SU-DHL-6 (cell line): Measurements from ENCODE around the gene TLK2.

Experiments used
- H2AFZ ChIP-seq: fragments of 200-600 bp; sonication (generic); 2 replicates; pipeline ENCODE4 v1.6.1; 2014; ENCODE audit warnings: low read depth, mild to moderate bottlenecking, moderate library complexity, mixed read lengths, antibody characterized with exemption, low read length; ENCODE audit not compliant: severe bottlenecking
- H3F3A ChIP-seq: fragments of 200-600 bp; shearing (Covaris generic); 2 replicates; pipeline ENCODE4 v1.6.0; 2016; ENCODE audit warnings: antibody characterized with exemption, mild to moderate bottlenecking; ENCODE audit not compliant: insufficient read depth
- H3K27ac ChIP-seq: fragments of 200-600 bp; sonication (generic); 2 replicates; pipeline ENCODE4 v1.5.1; 2016; ENCODE audit warnings: low read depth, mild to moderate bottlenecking, low read length, moderate library complexity, mixed read lengths
- H3K27me3 ChIP-seq: fragments of 200-600 bp; sonication (generic), shearing (Covaris generic); 2 replicates; pipeline ENCODE4 v1.6.0; 2014; ENCODE audit warnings: mild to moderate bottlenecking, low read length
- H3K36me3 ChIP-seq: fragments of 200-600 bp; sonication (generic); 2 replicates; pipeline ENCODE4 v1.6.1; 2014; ENCODE audit warnings: mild to moderate bottlenecking, low read length, mixed read lengths
- H3K4me2 ChIP-seq: fragments of 300-600, 200-600 bp; shearing (Covaris generic), sonication (generic); 2 replicates; pipeline ENCODE4 v1.6.0; 2014; ENCODE audit warnings: low read length, low read depth, mild to moderate bottlenecking; ENCODE audit not compliant: poor library complexity, severe bottlenecking
- H3K4me3 ChIP-seq: fragments of 200-600 bp; sonication (generic); 2 replicates; pipeline ENCODE4 v1.5.1; 2014; ENCODE audit warnings: antibody characterized with exemption, low read length, mild to moderate bottlenecking, mixed read lengths; ENCODE audit not compliant: insufficient read depth, poor library complexity, severe bottlenecking
- H3K79me2 ChIP-seq: fragments of 200-600 bp; sonication (generic); 2 replicates; pipeline ENCODE4 v1.6.1; 2014; ENCODE audit warnings: mild to moderate bottlenecking, low read length, moderate library complexity; ENCODE audit not compliant: insufficient read depth
- H3K9ac ChIP-seq: fragments of 200-600 bp; sonication (generic); 2 replicates; pipeline ENCODE4 v1.7.0; 2014; ENCODE audit warnings: mild to moderate bottlenecking, low read length
- H3K9me2 ChIP-seq: fragments of 200-600 bp; sonication (generic); replicated peaks from 2 replicates; pipeline ENCODE4 v1.6.1; 2014; ENCODE audit warnings: low read length; ENCODE audit not compliant: insufficient read depth
- H3K9me3 ChIP-seq: fragments of 200-600 bp; sonication (generic); 2 replicates; pipeline ENCODE4 v1.6.1; 2014; ENCODE audit warnings: low read length, mixed read lengths; ENCODE audit not compliant: insufficient read depth
- H4K20me1 ChIP-seq: fragments of 200-600 bp; sonication (generic); 2 replicates; pipeline ENCODE4 v1.6.1; 2014; ENCODE audit warnings: low read depth, mild to moderate bottlenecking, antibody characterized with exemption, low read length, moderate library complexity, mixed read lengths
- EZH2phosphoT487 ChIP-seq: fragments of 200-600 bp; sonication (generic), shearing (Covaris generic); conservative IDR thresholded peaks from 2 replicates; pipeline ENCODE4 v1.6.1; 2018; ENCODE audit warnings: mild to moderate bottlenecking, antibody characterized with exemption, low read length, moderate library complexity, mixed read lengths

TLK2 gene

GRCh38 chr17:62662855-62663254 lies 184.2 kb downstream of the TLK2 start:
- no peaks in the 10 kb centered on the region for H3F3A ChIP-seq
- no peak overlapping the region for H3K4me3 ChIP-seq
- no peak overlapping the region for H2AFZ ChIP-seq
- H3K27me3 ChIP-seq: no peaks in the 10 kb centered on the region
- no peaks in the 10 kb centered on the region for H3K9me3 ChIP-seq
- H4K20me1 ChIP-seq: no peaks in the 10 kb centered on the region
- H3K9me2 ChIP-seq: no peaks in the 10 kb centered on the region
- no peak for TF ChIP-seq EZH2phosphoT487
- H3K79me2 ChIP-seq: no peaks in the 10 kb centered on the region
- no peak overlapping the region for H3K9ac ChIP-seq
- H3K36me3 ChIP-seq: no peaks in the 10 kb centered on the region
- H3K27ac ChIP-seq: no peak overlapping the region
- no peak overlapping the region for H3K4me2 ChIP-seq
